ENCODE results near the gene EXOG. TPM values are rescaled to one million over a fixed set of nuclear protein-coding genes. Genes with fewer than 3 reads are reported as not detected.

The EXOG gene
- total RNA-seq, 1 experiment from 2014 or later: 8.3 TPM

DNA sequence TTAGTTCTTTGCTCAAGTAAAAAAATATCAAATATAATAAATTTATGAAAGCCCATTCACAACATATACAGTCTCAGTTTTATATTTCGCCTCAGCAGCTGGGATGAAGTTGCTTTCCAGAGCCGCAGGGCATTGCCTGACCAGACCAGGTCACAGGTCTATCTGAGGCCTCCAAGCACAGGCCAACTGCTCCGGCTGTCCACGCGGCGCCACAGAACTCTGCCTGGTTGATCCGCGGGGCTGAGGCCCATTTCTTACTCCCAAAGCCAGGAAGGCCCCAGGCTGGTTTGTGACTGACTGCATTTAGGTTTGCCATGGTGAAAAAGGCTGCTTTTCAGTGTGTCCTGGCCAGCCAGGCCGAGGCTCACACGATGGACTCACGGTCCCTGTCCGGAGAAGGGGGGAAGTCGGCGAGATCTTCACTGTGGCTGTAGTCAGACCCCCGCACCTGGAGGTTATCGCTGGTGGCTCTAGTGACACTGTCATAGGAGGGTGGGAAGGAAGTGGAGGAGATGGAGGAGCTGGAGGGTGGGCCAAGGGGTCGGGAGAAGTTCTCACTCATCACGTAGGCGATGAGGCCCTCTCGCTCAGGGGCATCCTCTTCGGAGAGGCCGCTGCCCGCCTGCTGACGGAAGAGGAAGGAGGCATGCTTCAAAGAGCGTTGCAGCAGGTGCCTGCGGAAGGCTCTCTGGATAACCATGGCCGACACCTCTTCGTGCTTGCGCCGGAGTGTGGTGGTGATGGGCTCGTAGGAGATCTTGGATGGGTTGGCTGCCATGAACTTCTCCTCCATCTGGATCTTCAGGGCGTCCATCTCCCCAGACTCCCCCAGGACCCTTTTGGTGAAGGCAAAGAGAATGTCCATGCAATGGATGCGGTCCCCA, 54.1 kb downstream of the EXOG start:
- Histone ChIP-seq H3K27me3 (ENCODE audit: insufficient read depth, low read length) (no peaks in the 10 kb centered on the region), H3K4me1 (ENCODE audit: control insufficient read depth in 1 of 2, insufficient read depth in 2 of 2, low read length in 2 of 2) (no peaks in the 10 kb centered on the region), H3K4me2 (ENCODE audit: low read length) (no peak overlapping the region), H3K4me3 (replicated peaks in 1 of 2; ENCODE audit: low read depth in 1 of 2, low read length in 2 of 2) (no peak overlapping the region), H3K9me2 (ENCODE audit: insufficient read depth) (no peaks in the 10 kb centered on the region), H3K9ac (ENCODE audit: low read length) (no peak overlapping the region), H2AFZ (ENCODE audit: low read depth, low read length, poor library complexity, severe bottlenecking) (no peak overlapping the region), H3K79me2 (ENCODE audit: insufficient read depth, low read length) (no peaks in the 10 kb centered on the region), H3K36me3 (ENCODE audit: control insufficient read depth in 1 of 2, insufficient read depth in 2 of 2, low read length in 2 of 2) (no peaks in the 10 kb centered on the region), H3K27ac (ENCODE audit: low read depth, low read length) (no peak overlapping the region), H4K20me1 (ENCODE audit: insufficient read depth) (no peaks in the 10 kb centered on the region), H3K9me3 (ENCODE audit: control insufficient read depth in 1 of 2, insufficient read depth in 1 of 2, low read depth in 1 of 2, low read length in 2 of 2) (no peaks in the 10 kb centered on the region)
- CTCF ChIA-PET: no interaction called here
- TF ChIP-seq EZH2 (IDR thresholded peaks at IDR 0.05) (no peak), SP1 (IDR thresholded peaks at IDR 0.05; ENCODE audit: low read depth) (no peak), EZH2phosphoT487 (IDR thresholded peaks at IDR 0.05; ENCODE audit: borderline replicate concordance) (no peak), SRF (IDR thresholded peaks at IDR 0.05; ENCODE audit: low read depth) (no peak), YY1 (IDR thresholded peaks at IDR 0.05; ENCODE audit: extremely low read depth, insufficient replicate concordance, low read depth, low read length) (no peak), CEBPB (IDR thresholded peaks at IDR 0.05; ENCODE audit: low read depth) (no peak), JUND (IDR thresholded peaks at IDR 0.05) (no peak), CBX3 (IDR thresholded peaks at IDR 0.05; ENCODE audit: low read depth) (no peak), ELF1 (IDR thresholded peaks at IDR 0.05; ENCODE audit: borderline replicate concordance, low read depth) (no peak), TCF7L2 (IDR thresholded peaks at IDR 0.05; ENCODE audit: borderline replicate concordance, extremely low read depth, insufficient read depth, insufficient read length) (no peak), SIN3A (IDR thresholded peaks at IDR 0.05; ENCODE audit: low read depth) (no peak), EGR1 (IDR thresholded peaks at IDR 0.05; ENCODE audit: low read depth) (no peak), ZNF274 (IDR thresholded peaks at IDR 0.05; ENCODE audit: low read depth, low read length) (no peak), FOSL1 (IDR thresholded peaks at IDR 0.05; ENCODE audit: low read depth) (no peak)
- TF ChIP-seq, protein P1, sequence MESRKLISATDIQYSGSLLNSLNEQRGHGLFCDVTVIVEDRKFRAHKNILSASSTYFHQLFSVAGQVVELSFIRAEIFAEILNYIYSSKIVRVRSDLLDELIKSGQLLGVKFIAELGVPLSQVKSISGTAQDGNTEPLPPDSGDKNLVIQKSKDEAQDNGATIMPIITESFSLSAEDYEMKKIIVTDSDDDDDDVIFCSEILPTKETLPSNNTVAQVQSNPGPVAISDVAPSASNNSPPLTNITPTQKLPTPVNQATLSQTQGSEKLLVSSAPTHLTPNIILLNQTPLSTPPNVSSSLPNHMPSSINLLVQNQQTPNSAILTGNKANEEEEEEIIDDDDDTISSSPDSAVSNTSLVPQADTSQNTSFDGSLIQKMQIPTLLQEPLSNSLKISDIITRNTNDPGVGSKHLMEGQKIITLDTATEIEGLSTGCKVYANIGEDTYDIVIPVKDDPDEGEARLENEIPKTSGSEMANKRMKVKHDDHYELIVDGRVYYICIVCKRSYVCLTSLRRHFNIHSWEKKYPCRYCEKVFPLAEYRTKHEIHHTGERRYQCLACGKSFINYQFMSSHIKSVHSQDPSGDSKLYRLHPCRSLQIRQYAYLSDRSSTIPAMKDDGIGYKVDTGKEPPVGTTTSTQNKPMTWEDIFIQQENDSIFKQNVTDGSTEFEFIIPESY (IDR thresholded peaks at IDR 0.05; ENCODE audit: extremely low read depth, insufficient replicate concordance, low read length): no peak
- TF ChIP-seq, protein P2, sequence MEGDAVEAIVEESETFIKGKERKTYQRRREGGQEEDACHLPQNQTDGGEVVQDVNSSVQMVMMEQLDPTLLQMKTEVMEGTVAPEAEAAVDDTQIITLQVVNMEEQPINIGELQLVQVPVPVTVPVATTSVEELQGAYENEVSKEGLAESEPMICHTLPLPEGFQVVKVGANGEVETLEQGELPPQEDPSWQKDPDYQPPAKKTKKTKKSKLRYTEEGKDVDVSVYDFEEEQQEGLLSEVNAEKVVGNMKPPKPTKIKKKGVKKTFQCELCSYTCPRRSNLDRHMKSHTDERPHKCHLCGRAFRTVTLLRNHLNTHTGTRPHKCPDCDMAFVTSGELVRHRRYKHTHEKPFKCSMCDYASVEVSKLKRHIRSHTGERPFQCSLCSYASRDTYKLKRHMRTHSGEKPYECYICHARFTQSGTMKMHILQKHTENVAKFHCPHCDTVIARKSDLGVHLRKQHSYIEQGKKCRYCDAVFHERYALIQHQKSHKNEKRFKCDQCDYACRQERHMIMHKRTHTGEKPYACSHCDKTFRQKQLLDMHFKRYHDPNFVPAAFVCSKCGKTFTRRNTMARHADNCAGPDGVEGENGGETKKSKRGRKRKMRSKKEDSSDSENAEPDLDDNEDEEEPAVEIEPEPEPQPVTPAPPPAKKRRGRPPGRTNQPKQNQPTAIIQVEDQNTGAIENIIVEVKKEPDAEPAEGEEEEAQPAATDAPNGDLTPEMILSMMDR (IDR thresholded peaks at IDR 0.05 in 2 of 3, conservative IDR thresholded peaks at IDR 0.05 in 1 of 3; ENCODE audit: borderline replicate concordance in 1 of 3, insufficient read depth in 1 of 3, low read depth in 2 of 3, low read length in 2 of 3): no peak
- TF ChIP-seq, protein P3, sequence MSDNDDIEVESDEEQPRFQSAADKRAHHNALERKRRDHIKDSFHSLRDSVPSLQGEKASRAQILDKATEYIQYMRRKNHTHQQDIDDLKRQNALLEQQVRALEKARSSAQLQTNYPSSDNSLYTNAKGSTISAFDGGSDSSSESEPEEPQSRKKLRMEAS (IDR thresholded peaks at IDR 0.05): no peak
- TF ChIP-seq, protein P4, sequence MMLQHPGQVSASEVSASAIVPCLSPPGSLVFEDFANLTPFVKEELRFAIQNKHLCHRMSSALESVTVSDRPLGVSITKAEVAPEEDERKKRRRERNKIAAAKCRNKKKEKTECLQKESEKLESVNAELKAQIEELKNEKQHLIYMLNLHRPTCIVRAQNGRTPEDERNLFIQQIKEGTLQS (IDR thresholded peaks at IDR 0.05): no peak
- RAD21 ChIA-PET (ENCODE audit: low non-redundant PET in 1 of 2, low total read pairs in 2 of 2, uncharacterized antibody in 2 of 2, unreplicated experiment in 2 of 2): no interaction called here
- DNase-seq (ENCODE audit: low read depth, low spot score) (no peak), ATAC-seq (no peak)
- POLR2A ChIA-PET: no interaction called here
- BruUV-seq (replicated peaks): no TSS peak
- intact Hi-C loops (cut with micrococcal nuclease): no loop called here
